Measurements from ENCODE around the gene PLA2G15. TPM values are rescaled to one million over a fixed set of nuclear protein-coding genes. Genes with fewer than 3 reads are reported as not detected.
"Not testable (repeated sequence)": the region's sequence is repeated elsewhere in the genome, so short reads cannot be mapped to it uniquely, and the experiment has no call there.

Gene PLA2G15
- total RNA-seq, 4 donors from 2014 or later, result 4.5 to 18.0 (median 11.7) TPM

DNA sequence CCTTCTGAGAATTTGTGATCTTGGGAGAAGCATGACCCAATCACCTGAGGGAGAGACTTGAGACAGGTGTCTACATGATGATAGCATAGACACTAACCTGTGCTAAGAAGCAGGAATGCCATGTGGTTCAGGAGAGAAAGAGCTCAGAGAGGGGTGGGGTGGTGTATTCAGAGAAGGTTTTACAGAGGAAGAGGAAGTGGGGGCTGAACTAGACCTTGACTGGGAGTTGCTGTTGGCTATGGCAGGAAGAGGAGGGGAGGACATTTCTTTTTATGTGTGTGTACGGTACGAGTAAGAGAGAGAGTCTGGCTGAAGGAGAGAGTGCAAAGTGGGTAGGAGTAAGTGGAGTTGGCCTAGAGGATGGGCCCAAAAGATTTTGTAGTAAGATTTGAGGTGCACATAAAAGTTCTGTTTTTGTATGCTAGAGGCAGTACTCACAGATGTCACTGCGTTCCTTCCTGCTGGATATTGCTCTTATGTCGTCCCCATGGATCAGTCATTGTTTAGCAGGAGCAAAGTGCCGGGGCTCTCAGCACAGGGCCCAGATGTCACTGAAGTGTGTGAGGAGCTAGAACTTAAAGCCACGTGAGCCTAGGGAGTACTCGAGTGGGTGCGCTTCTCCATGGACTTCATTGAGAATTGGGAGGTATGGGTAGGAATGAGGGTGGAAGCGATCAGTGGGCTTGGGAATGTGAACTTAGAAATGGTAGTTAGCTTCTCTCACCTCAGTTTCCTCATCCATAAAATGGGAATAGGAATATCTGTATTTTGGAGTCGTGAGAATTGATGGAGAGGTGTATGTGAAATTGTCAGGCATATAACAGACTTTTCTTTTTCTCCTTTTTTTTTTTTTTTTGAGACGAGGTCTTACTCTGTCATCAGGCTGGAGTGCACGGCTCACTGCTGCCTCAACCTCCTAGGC is 41.2 kb downstream of the PLA2G15 start:
- no peak for ATAC-seq
- 59 to 79% methylated on average over 7 to 9 of the region's 12 CpGs for WGBS, 2 donors (ENCODE audit: low coverage in 1 of 2)
- peaks cover 0 to 75% (median 17%) of the 10 kb centered on the region in 3 donors for H3K4me1 ChIP-seq
- peaks cover 0 to 61% of the 10 kb centered on the region in 2 donors for H3K36me3 ChIP-seq
- peak overlapping the region in 3 of 4 donors; percentile 5 to 35 (median 28) for H3K27ac ChIP-seq
- no peaks in the 10 kb centered on the region for H3K9me3 ChIP-seq
- H3K27me3 ChIP-seq, result no peaks in the 10 kb centered on the region
- no peak overlapping the region for H3K4me3 ChIP-seq
- TF ChIP-seq POLR2AphosphoS5 (IDR thresholded peaks at IDR 0.05) (no peak), POLR2A (IDR thresholded peaks at IDR 0.05) (no peak), EP300 (IDR thresholded peaks at IDR 0.05) (no peak)
- TF ChIP-seq, protein P1, sequence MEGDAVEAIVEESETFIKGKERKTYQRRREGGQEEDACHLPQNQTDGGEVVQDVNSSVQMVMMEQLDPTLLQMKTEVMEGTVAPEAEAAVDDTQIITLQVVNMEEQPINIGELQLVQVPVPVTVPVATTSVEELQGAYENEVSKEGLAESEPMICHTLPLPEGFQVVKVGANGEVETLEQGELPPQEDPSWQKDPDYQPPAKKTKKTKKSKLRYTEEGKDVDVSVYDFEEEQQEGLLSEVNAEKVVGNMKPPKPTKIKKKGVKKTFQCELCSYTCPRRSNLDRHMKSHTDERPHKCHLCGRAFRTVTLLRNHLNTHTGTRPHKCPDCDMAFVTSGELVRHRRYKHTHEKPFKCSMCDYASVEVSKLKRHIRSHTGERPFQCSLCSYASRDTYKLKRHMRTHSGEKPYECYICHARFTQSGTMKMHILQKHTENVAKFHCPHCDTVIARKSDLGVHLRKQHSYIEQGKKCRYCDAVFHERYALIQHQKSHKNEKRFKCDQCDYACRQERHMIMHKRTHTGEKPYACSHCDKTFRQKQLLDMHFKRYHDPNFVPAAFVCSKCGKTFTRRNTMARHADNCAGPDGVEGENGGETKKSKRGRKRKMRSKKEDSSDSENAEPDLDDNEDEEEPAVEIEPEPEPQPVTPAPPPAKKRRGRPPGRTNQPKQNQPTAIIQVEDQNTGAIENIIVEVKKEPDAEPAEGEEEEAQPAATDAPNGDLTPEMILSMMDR (IDR thresholded peaks at IDR 0.05), result no peak

DNA sequence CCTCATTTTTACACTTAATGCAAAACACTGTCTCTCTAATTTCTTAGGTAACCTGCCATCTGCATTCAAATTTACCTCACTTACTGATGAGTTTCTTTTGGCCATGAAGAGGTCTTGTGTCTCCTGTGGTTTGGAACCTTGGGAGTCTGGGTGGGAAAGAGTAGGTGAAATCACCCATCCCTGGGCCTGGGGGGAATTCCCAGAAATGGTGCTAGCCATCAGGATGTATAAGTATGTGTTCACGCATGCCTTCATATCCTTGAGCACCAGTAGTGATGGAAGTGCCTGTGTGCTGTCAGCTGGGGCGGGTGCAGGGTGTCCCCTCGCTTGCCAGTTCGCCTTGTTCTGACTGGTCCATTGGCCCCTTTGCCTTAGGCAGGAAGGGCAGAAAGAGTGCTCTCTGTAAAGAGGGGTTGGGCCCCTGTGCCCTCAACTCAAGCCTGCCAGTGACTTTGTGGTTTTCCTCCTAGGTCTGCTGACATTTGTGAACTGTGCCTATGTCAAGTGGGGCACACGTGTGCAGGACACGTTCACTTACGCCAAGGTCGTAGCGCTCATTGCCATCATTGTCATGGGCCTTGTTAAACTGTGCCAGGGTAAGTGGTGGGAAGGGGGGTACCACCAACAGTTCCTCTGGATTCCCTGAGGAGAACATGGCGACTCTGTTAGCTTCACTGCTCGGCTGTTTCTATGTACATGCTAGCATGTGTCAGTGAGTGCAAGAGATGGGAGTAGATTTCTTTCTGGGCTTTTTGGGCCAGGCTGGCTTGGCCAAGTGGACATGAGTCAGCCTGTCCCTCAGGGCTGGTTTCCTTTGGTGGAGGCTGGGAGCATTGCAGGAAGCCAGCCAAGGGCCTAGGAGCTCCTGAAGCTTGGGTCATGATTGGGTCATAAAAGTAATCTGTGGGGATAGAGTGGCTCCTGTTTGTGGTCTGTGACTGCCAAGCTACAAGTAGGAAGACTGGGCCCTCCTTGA is 42.4 kb downstream of the PLA2G15 start:
- Histone ChIP-seq H3K27me3 (no peaks in the 10 kb centered on the region), H3K9me3 (no peaks in the 10 kb centered on the region), H3K27ac (peak overlapping the region in 3 of 4 donors; percentile 62 to 71 (median 63)), H3K36me3 (peaks cover 0 to 61% of the 10 kb centered on the region in 2 donors), H3K4me3 (no peak overlapping the region), H3K4me1 (peaks cover 0 to 71% (median 17%) of the 10 kb centered on the region in 3 donors)
- peak; percentile 91 for ATAC-seq
- no peak for TF ChIP-seq EP300 (IDR thresholded peaks at IDR 0.05)
- TF ChIP-seq, protein P1 (IDR thresholded peaks at IDR 0.05), result peak in 1 of 4 experiments; percentile 28
- TF ChIP-seq POLR2AphosphoS5 (IDR thresholded peaks at IDR 0.05), result no peak
- no peak for TF ChIP-seq POLR2A (IDR thresholded peaks at IDR 0.05)
- WGBS, 2 donors (ENCODE audit: low coverage in 1 of 2), result 50 to 96% methylated on average over 2 to 4 of the region's 11 CpGs

DNA sequence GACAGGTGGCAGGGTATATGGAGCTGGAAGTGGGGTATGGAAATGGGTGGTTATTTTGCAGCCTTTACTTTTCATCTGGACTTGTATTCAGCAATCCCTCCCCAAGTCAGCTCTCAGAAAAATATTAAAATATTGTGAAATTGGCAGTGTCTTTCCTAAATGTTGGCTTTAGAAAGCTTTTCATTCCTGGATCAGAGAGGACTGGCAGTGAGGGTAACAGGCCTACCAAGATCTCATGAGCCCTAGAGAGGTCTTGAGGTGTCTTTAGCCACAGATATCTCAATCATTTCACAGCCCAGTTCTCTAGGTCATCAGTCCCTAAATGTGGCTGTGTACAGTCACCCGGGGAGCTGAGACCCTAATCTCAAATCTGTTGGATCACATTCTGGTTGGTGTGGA is 43.1 kb downstream of the PLA2G15 start:
- Histone ChIP-seq H3K4me1 (peaks cover 0 to 64% (median 17%) of the 10 kb centered on the region in 3 donors), H3K4me3 (no peak overlapping the region), H3K27ac (peak overlapping the region in 3 of 4 donors; percentile 62 to 71 (median 63)), H3K9me3 (no peaks in the 10 kb centered on the region), H3K27me3 (no peaks in the 10 kb centered on the region), H3K36me3 (peaks cover 0 to 61% of the 10 kb centered on the region in 2 donors)
- peak; percentile 62 for ATAC-seq
- 67% methylated on average over 1 of the region's 1 CpG; no CpG with 5 or more reads in 1 of the 2 donors for WGBS, 2 donors (ENCODE audit: low coverage in 1 of 2)
- TF ChIP-seq EP300 (IDR thresholded peaks at IDR 0.05) (no peak), POLR2A (IDR thresholded peaks at IDR 0.05) (no peak), POLR2AphosphoS5 (IDR thresholded peaks at IDR 0.05) (no peak)
- TF ChIP-seq, protein P1 (IDR thresholded peaks at IDR 0.05), result no peak

DNA sequence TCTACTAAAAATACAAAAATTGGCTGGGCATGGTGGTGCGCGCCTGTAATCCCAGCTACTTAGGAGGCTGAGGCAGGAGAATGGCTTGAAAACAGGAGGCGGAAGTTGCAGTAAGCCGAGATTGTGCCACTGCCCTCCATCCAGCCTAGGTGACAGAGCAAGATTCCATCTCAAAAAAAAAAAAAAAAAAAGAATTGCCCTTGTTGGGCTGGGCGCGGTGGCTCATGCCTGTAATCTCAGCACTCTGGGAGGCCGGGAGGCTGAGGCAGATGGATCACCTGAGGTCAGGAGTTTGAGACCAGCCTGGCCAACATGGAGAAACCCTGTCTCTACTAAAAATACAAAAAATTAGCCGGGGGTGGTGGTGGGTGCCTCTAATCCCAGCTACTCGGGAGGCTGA is 43.6 kb downstream of the PLA2G15 start:
- peaks cover 0 to 61% of the 10 kb centered on the region in 2 donors for H3K36me3 ChIP-seq
- H3K4me3 ChIP-seq, H3K9me3 ChIP-seq, ATAC-seq, H3K27me3 ChIP-seq: not testable (repeated sequence)
- peak overlapping the region in 3 of 4 donors; percentile 62 to 71 (median 63) for H3K27ac ChIP-seq
- H3K4me1 ChIP-seq, result peaks cover 0 to 59% (median 17%) of the 10 kb centered on the region in 3 donors
- 80 to 100% methylated on average over 2 to 8 of the region's 9 CpGs for WGBS, 2 donors (ENCODE audit: low coverage in 1 of 2)

DNA sequence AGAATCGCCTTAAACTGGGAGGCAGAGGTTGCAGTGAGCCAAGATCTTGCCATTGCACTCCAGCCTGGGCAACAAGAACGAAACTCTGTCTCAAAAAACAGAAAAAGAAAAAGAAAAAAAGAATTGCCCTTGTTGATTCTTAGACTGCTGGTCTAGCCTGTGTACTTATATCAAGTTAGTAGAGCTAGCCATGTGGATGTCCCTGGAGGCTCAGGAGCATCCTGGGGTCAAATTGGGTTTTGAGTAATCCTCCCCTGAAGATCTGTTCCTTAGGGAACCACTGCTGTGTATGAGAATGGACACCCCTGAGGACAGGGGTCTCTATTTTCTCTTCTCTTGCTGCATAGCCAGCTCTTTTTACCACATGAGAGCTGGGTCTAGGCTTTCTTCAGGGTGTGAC is 44.0 kb downstream of the PLA2G15 start:
- peak overlapping the region in 3 of 4 donors; percentile 50 to 63 (median 62) for H3K27ac ChIP-seq

More for the DNA sequence above, 44.0 kb downstream of the PLA2G15 start:
- TF ChIP-seq, protein P1 (IDR thresholded peaks at IDR 0.05), result no peak
- TF ChIP-seq POLR2AphosphoS5 (IDR thresholded peaks at IDR 0.05), result no peak
- TF ChIP-seq POLR2A (IDR thresholded peaks at IDR 0.05), result no peak
- no peak for TF ChIP-seq EP300 (IDR thresholded peaks at IDR 0.05)
- H3K9me3 ChIP-seq, result no peaks in the 10 kb centered on the region
- no peak overlapping the region for H3K4me3 ChIP-seq
- 83 to 94% methylated on average over 2 of the region's 2 CpGs for WGBS, 2 donors (ENCODE audit: low coverage in 1 of 2)
- H3K4me1 ChIP-seq, result peaks cover 0 to 55% (median 17%) of the 10 kb centered on the region in 3 donors
- H3K27me3 ChIP-seq, result no peaks in the 10 kb centered on the region
- no peak for ATAC-seq
- peaks cover 0 to 65% of the 10 kb centered on the region in 2 donors for H3K36me3 ChIP-seq

All from gastroesophageal sphincter (tissue), 4 donors.